Neural progenitor cell (in vitro differentiated cells): ENCODE results near the gene RNASE7.
"Not testable (repeated sequence)": the region's sequence is repeated elsewhere in the genome, so short reads cannot be mapped to it uniquely, and the experiment has no call there.

Experiments used
- EZH2phosphoT487 ChIP-seq: fragments of 200-600 bp; sonication (generic); IDR thresholded peaks from 2 replicates; pipeline ENCODE4 v1.6.1; 2017; ENCODE audit warnings: antibody characterized with exemption
- TF ChIP-seq, protein P1 (sequence below): fragments of 200-600 bp; sonication (generic); IDR thresholded peaks from 2 replicates; pipeline ENCODE4 v1.5.1; 2017; ENCODE audit warnings: antibody characterized with exemption, mild to moderate bottlenecking

DNA sequence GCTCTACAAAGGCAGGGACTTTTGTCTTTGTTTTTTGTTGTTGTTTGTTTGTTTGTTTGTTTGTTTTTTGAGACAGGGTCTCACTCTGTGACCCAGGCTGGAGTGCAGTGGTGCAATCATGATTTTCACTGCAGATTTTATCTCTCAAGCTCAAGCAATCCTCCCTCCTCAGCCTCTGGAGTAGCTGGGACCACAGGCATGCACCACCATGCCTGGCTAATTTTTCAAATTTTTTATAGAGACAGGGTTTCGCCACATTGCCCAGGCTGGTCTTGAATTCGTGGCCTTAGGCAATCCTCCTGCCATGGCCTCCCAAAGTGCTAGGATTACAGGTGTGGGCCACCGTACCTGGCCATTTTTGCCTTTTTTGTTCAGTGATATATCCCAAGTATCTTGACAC, 1.2 kb upstream of the RNASE7 start:
- TF ChIP-seq, protein P1, sequence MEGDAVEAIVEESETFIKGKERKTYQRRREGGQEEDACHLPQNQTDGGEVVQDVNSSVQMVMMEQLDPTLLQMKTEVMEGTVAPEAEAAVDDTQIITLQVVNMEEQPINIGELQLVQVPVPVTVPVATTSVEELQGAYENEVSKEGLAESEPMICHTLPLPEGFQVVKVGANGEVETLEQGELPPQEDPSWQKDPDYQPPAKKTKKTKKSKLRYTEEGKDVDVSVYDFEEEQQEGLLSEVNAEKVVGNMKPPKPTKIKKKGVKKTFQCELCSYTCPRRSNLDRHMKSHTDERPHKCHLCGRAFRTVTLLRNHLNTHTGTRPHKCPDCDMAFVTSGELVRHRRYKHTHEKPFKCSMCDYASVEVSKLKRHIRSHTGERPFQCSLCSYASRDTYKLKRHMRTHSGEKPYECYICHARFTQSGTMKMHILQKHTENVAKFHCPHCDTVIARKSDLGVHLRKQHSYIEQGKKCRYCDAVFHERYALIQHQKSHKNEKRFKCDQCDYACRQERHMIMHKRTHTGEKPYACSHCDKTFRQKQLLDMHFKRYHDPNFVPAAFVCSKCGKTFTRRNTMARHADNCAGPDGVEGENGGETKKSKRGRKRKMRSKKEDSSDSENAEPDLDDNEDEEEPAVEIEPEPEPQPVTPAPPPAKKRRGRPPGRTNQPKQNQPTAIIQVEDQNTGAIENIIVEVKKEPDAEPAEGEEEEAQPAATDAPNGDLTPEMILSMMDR = not testable (repeated sequence)
- TF ChIP-seq EZH2phosphoT487 = not testable (repeated sequence)
